ENCODE data around the gene PPM1L.
"Not testable (repeated sequence)": the region's sequence is repeated elsewhere in the genome, so short reads cannot be mapped to it uniquely, and the experiment has no call there.

Gene PPM1L

DNA sequence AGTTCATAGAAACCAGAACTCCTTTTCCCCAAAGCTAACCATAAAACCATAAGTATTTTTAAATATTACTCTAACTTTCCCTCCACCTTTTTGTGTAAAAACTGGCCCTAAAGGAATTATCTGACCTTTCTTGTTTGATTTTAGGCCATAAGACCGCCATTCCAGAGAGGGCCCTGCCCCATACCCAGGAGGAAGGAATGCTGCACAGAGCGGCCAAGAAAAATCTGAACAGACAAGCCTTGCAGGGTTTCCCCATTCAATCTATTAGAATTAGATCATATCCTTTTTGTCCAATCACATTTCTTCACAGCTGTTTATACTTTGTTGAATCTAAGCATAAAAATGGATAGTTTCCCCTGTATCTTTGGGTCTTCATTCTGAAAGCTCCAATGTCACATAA is 252.1 kb downstream of the PPM1L start:
- no peak overlapping the region for H3K4me3 ChIP-seq (ENCODE audit: low read depth, low read length)
- no peak for TF ChIP-seq CTCF (IDR thresholded peaks at IDR 0.05; ENCODE audit: low read depth, low read length)

DNA sequence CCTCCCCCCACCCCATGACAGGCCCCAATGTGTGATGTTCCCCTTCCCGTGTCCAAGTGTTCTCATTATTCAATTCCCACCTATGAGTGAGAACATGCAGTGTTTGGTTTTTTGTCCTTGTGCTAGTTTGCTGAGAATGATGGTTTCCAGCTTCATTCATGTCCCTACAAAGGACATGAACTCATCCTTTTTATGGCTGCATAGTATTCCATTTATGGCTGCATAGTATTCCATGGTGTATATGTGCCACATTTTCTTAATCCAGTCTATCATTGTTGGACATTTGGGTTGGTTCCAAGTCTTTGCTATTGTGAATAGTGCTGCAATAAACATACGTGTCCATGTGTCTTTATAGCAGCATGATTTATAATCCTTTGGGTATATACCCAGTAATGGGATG is 254.1 kb downstream of the PPM1L start:
- H3K4me3 ChIP-seq (ENCODE audit: low read depth, low read length), result not testable (repeated sequence)

DNA sequence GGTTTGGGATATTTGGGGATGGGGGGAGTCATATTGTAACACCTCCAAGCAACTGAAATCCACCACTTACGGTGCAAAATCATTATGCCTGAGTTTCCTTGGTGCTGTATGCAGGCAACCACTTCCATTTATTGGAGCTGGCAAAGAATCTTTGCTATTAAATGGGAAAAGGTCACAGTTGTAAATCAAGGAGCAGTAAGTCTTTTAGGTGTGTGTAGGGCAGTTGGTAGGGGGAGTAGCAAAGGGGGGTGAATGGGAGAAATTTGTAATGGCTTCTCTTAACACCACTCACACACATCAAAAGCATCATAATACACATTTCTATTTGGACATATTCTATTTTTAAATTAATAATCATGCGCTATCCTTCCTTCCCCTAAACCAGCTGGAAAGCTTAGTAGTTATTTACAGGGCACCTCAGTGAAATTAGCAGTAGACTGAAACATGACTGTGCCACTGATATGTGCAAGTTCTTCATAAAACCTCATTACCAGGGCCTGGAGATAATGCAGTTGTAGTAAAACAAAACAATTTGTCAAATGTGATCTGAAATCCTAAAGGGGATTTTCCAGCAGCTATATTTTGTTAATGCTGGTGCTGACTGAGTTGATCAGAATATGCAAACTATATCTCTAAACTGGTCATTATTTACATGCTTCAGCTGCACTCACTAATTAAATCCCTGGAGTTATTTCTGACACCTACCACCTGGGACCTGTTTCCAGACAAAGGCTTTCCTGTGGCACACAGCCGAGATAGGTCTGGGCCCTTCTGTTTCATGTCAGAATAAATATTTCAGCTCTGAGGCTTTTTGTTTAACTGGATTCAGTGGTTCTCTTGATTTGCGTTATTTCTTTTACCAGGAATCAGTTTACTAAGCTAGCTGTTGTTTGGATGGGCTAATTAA is 259.1 kb downstream of the PPM1L start:
- H3K4me3 ChIP-seq (ENCODE audit: low read depth, low read length), result no peak overlapping the region
- TF ChIP-seq CTCF (IDR thresholded peaks at IDR 0.05; ENCODE audit: low read depth, low read length), result no peak

DNA sequence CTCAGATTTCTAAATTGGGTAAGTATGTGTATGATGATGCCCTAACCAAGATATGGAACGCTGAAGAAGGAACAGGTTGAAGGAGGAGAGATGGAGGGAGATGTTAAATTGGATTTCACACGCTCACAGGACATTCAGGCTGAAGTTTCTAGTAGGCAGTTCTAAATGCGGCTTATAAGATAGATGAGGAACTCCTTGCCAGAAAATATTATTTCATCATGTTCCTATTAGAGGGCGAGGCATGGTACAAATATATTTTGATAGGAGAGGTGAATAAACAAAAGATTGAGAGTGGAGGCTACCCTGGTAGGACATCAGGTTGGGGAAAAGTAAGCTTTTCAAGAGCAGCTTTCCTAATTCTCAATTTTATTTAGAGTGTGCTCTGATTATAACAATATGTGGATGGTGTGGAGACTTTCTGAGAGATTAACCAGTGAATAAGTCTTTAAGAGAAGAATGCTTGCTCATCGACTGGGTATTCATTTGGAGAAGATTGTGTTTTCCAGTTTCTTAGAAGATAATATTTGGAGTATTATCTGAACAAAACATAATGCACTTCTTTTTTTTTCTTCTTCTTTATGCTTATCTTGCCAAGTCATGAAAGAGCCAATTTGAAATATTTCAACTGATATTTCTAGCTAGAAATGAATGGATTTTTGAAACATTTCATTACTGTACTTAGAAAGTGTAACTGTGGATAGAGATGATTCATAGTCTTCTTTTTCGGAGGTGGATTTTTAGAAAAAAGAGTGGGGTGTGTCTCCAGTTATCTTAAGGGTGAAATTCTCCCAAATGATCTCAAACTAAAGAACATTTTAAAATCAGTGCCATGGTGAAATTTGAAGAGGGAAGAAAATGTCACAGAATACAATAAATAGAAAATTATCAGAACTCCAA is 260.6 kb downstream of the PPM1L start:
- H3K4me3 ChIP-seq (ENCODE audit: low read depth, low read length), result no peak overlapping the region
- TF ChIP-seq CTCF (IDR thresholded peaks at IDR 0.05; ENCODE audit: low read depth, low read length), result no peak

- H3K4me3 ChIP-seq (ENCODE audit: low read depth, low read length), result no peak overlapping the region
- TF ChIP-seq CTCF (IDR thresholded peaks at IDR 0.05; ENCODE audit: low read depth, low read length), result no peak
Measured at GRCh38 chr3:161017971-161018370, 261.9 kb downstream of the PPM1L start.

GRCh38 chr3:161020256-161020655 is 264.2 kb downstream of the PPM1L start:
- no peak for TF ChIP-seq CTCF (IDR thresholded peaks at IDR 0.05; ENCODE audit: low read depth, low read length)
- no peak overlapping the region for H3K4me3 ChIP-seq (ENCODE audit: low read depth, low read length)

GRCh38 chr3:161025911-161026310 is 269.9 kb downstream of the PPM1L start:
- no peak overlapping the region for H3K4me3 ChIP-seq (ENCODE audit: low read depth, low read length)
- no peak for TF ChIP-seq CTCF (IDR thresholded peaks at IDR 0.05; ENCODE audit: low read depth, low read length)

All from WI38 (cell line).